Measurements from ENCODE around the gene AMPH. TPM values are rescaled to one million over a fixed set of nuclear protein-coding genes. Genes with fewer than 3 reads are reported as not detected.

Gene AMPH

GRCh38 chr7:38335128-38335491 lies 296.1 kb downstream of the AMPH start:
- Histone ChIP-seq H2AK5ac (ENCODE audit: low read length) (no peak overlapping the region), H3K79me1 (ENCODE audit: low read length) (no peaks in the 10 kb centered on the region), H3K23ac (ENCODE audit: low read length) (no peak overlapping the region), H3K4me1 (ENCODE audit: control insufficient read depth, low read depth, low read length) (peaks cover 6% of the 10 kb centered on the region), H3K27ac (ENCODE audit: low read depth, low read length) (no peak overlapping the region), H3K4me2 (ENCODE audit: low read length) (no peak overlapping the region), H2BK120ac (ENCODE audit: low read depth, low read length) (no peak overlapping the region), H3K79me2 (ENCODE audit: control insufficient read depth, insufficient read depth, low read length) (no peaks in the 10 kb centered on the region), H2BK15ac (replicated peaks; ENCODE audit: low read depth) (no peak overlapping the region), H3K4me3 (ENCODE audit: low read length) (no peak overlapping the region), H4K8ac (ENCODE audit: low read depth, low read length) (no peak overlapping the region), H2BK5ac (ENCODE audit: low read length) (no peak overlapping the region), H3K36me3 (ENCODE audit: control insufficient read depth, insufficient read depth, low read length) (no peaks in the 10 kb centered on the region), H3K4ac (ENCODE audit: low read depth, low read length) (no peak overlapping the region), H3K56ac (ENCODE audit: low read length) (peak overlapping the region; percentile 46), H4K5ac (ENCODE audit: low read length) (no peak overlapping the region), H3K18ac (ENCODE audit: low read length) (no peak overlapping the region), H3K9ac (ENCODE audit: low read length) (no peak overlapping the region), H3K27me3 (ENCODE audit: insufficient read depth, low read length, poor library complexity) (no peaks in the 10 kb centered on the region)
- WGBS (ENCODE audit: extremely low coverage, insufficient coverage, low lambda C conversion rate): no CpG with 5 or more reads among the region's 2 CpGs
- DNase-seq: no peak

- Histone ChIP-seq H3K79me1 (ENCODE audit: low read length) (no peaks in the 10 kb centered on the region), H3K4me2 (ENCODE audit: low read length) (no peak overlapping the region), H3K36me3 (ENCODE audit: control insufficient read depth, insufficient read depth, low read length) (no peaks in the 10 kb centered on the region), H3K18ac (ENCODE audit: low read length) (no peak overlapping the region), H4K5ac (ENCODE audit: low read length) (no peak overlapping the region), H3K27me3 (ENCODE audit: insufficient read depth, low read length, poor library complexity) (no peaks in the 10 kb centered on the region), H3K56ac (ENCODE audit: low read length) (no peak overlapping the region), H3K23ac (ENCODE audit: low read length) (no peak overlapping the region), H3K4me3 (ENCODE audit: low read length) (no peak overlapping the region), H2BK5ac (ENCODE audit: low read length) (no peak overlapping the region), H2BK15ac (replicated peaks; ENCODE audit: low read depth) (no peak overlapping the region), H3K9ac (ENCODE audit: low read length) (no peak overlapping the region), H4K8ac (ENCODE audit: low read depth, low read length) (no peak overlapping the region), H3K4me1 (ENCODE audit: control insufficient read depth, low read depth, low read length) (peaks cover 7% of the 10 kb centered on the region), H3K4ac (ENCODE audit: low read depth, low read length) (no peak overlapping the region), H2AK5ac (ENCODE audit: low read length) (no peak overlapping the region), H3K79me2 (ENCODE audit: control insufficient read depth, insufficient read depth, low read length) (no peaks in the 10 kb centered on the region), H2BK120ac (ENCODE audit: low read depth, low read length) (no peak overlapping the region), H3K27ac (ENCODE audit: low read depth, low read length) (no peak overlapping the region)
- no peak for DNase-seq
Observed at GRCh38 chr7:38334163-38334562, 297.0 kb downstream of the AMPH start.

Small RNA genes within 50 kb of the gene (small RNA-seq; reads per million reads assigned to genes)
- gene RN7SL83P (ENCODE audit: insufficient read depth) (not detected), gene TRGV6 (ENCODE audit: insufficient read depth) (not detected)

Data from mesendoderm (in vitro differentiated cells).